ENCODE measurements around the gene BET1.

Gene BET1

GRCh38 chr7:93968911-93969620 lies 35.1 kb downstream of the BET1 start:
- DNase-seq (ENCODE audit: low spot score): no peak
- TF ChIP-seq CTCF (conservative IDR thresholded peaks at IDR 0.05; ENCODE audit: low read depth): no peak
- no peak overlapping the region for H3K27ac ChIP-seq
- ChIA-PET POLR2A (ENCODE audit: low non-redundant PET) (no interaction called here), CTCF (interaction anchor here (0.8 kb wide), 1 partner anchor 204 kb away, joined by 3 read pairs; no protein-coding TSS in a partner anchor)

- ChIA-PET POLR2A (ENCODE audit: low non-redundant PET) (no interaction called here), CTCF (no interaction called here)
- TF ChIP-seq CTCF (conservative IDR thresholded peaks at IDR 0.05; ENCODE audit: low read depth): no peak
These were observed 39.3 kb downstream of the BET1 start for GRCh38 chr7:93964813-93965212.

GRCh38 chr7:93964262-93964661 lies 39.9 kb downstream of the BET1 start:
- ChIA-PET POLR2A (ENCODE audit: low non-redundant PET) (no interaction called here), CTCF (no interaction called here)
- no peak for DNase-seq (ENCODE audit: low spot score)
- no peak for TF ChIP-seq CTCF (conservative IDR thresholded peaks at IDR 0.05; ENCODE audit: low read depth)
- no peak overlapping the region for H3K27ac ChIP-seq

More at GRCh38 chr7:93964813-93965212, 39.3 kb downstream of the BET1 start:
- no peak overlapping the region for H3K27ac ChIP-seq
- DNase-seq (ENCODE audit: low spot score): no peak

- TF ChIP-seq CTCF (conservative IDR thresholded peaks at IDR 0.05; ENCODE audit: low read depth): no peak
- no peak for DNase-seq (ENCODE audit: low spot score)
- CTCF ChIA-PET: interaction anchor here (0.6 kb wide), 1 partner anchor 67 kb away, joined by 3 read pairs; no protein-coding TSS in a partner anchor
- no peak overlapping the region for H3K27ac ChIP-seq
- POLR2A ChIA-PET (ENCODE audit: low non-redundant PET): interaction anchor here (0.7 kb wide), 1 partner anchor 22 kb away, joined by 4 read pairs; no protein-coding TSS in a partner anchor
These were observed 43.2 kb downstream of the BET1 start for GRCh38 chr7:93960986-93961385.

- ChIA-PET CTCF (no interaction called here), POLR2A (ENCODE audit: low non-redundant PET) (no interaction called here)
These were observed 45.5 kb downstream of the BET1 start for GRCh38 chr7:93958651-93959050.

GRCh38 chr7:93958216-93958615 lies 45.9 kb downstream of the BET1 start:
- CTCF ChIA-PET: no interaction called here
- no peak overlapping the region for H3K27ac ChIP-seq
- POLR2A ChIA-PET (ENCODE audit: low non-redundant PET): no interaction called here
- TF ChIP-seq CTCF (conservative IDR thresholded peaks at IDR 0.05; ENCODE audit: low read depth): no peak
- no peak for DNase-seq (ENCODE audit: low spot score)

More at GRCh38 chr7:93958651-93959050, 45.5 kb downstream of the BET1 start:
- H3K27ac ChIP-seq: no peak overlapping the region
- TF ChIP-seq CTCF (conservative IDR thresholded peaks at IDR 0.05; ENCODE audit: low read depth): no peak
- DNase-seq (ENCODE audit: low spot score): no peak

Data from RWPE1 (cell line).